Activated T-helper 17 cell treated with anti-CD3 and anti-CD28 coated beads, Interleukin-2, amount 50 U/mL, for 72 hours (primary cell): ENCODE data around the gene ASAP2. TPM values are rescaled to one million over a fixed set of nuclear protein-coding genes. Genes with fewer than 3 reads are reported as not detected.
"Not testable (repeated sequence)": the region's sequence is repeated elsewhere in the genome, so short reads cannot be mapped to it uniquely, and the experiment has no call there.

Experiments used
- ATAC-seq: fragments of 150-1000 bp; cut with Tn5 transposase; replicated peaks from 2 replicates; pipeline ENCODE4 v1.10.0; 2021; ENCODE audit warnings: mild to moderate bottlenecking, moderate library complexity
- H3K27ac Mint-ChIP-seq: one replicate; pipeline ENCODE4 v1.8.0; 2022; ENCODE audit warnings: mixed read lengths
- H3K27me3 Mint-ChIP-seq: one replicate; pipeline ENCODE4 v1.8.0; 2022; ENCODE audit warnings: mixed read lengths
- H3K36me3 Mint-ChIP-seq: one replicate; pipeline ENCODE4 v1.8.0; 2022; ENCODE audit warnings: low read depth, mild to moderate bottlenecking, mixed read lengths
- H3K4me1 Mint-ChIP-seq: one replicate; pipeline ENCODE4 v1.8.0; 2022; ENCODE audit warnings: mixed read lengths
- H3K4me3 Mint-ChIP-seq: one replicate; pipeline ENCODE4 v1.8.0; 2022; ENCODE audit warnings: mild to moderate bottlenecking, mixed read lengths
- H3K9me3 Mint-ChIP-seq: one replicate; pipeline ENCODE4 v1.8.0; 2022; ENCODE audit warnings: mixed read lengths
- total RNA-seq, 2 donors: library from RNA; stranded (reverse); gene quantifications; one replicate each; pipeline ENCODE4 v1.2.3, GENCODE V29; 2022

Gene ASAP2
- total RNA-seq, 2 donors from 2014 or later: 0.17 to 0.19 TPM

- peaks cover 3% of the 10 kb centered on the region for H3K4me1 Mint-ChIP-seq
- peaks cover 42% of the 10 kb centered on the region for H3K27me3 Mint-ChIP-seq
- no peak overlapping the region for H3K4me3 Mint-ChIP-seq
- no peaks in the 10 kb centered on the region for H3K36me3 Mint-ChIP-seq
- H3K27ac Mint-ChIP-seq: no peak overlapping the region
- H3K9me3 Mint-ChIP-seq: no peaks in the 10 kb centered on the region
- ATAC-seq: no peak
Measured at GRCh38 chr2:9212661-9213411, 6.2 kb downstream of the ASAP2 start.

GRCh38 chr2:9213477-9214051, 7.0 kb downstream of the ASAP2 start:
- peaks cover 39% of the 10 kb centered on the region for H3K27me3 Mint-ChIP-seq
- no peak overlapping the region for H3K27ac Mint-ChIP-seq
- no peaks in the 10 kb centered on the region for H3K36me3 Mint-ChIP-seq
- H3K4me3 Mint-ChIP-seq: no peak overlapping the region
- no peaks in the 10 kb centered on the region for H3K9me3 Mint-ChIP-seq
- no peaks in the 10 kb centered on the region for H3K4me1 Mint-ChIP-seq
- ATAC-seq: no peak

- no peaks in the 10 kb centered on the region for H3K36me3 Mint-ChIP-seq
- H3K4me1 Mint-ChIP-seq: no peaks in the 10 kb centered on the region
- no peak for ATAC-seq
- H3K4me3 Mint-ChIP-seq: no peak overlapping the region
- peaks cover 36% of the 10 kb centered on the region for H3K27me3 Mint-ChIP-seq
- H3K27ac Mint-ChIP-seq: no peak overlapping the region
- no peaks in the 10 kb centered on the region for H3K9me3 Mint-ChIP-seq
Measured at GRCh38 chr2:9214873-9215272, 8.3 kb downstream of the ASAP2 start.

GRCh38 chr2:9215680-9216079, 9.1 kb downstream of the ASAP2 start:
- ATAC-seq: no peak
- Mint-ChIP-seq H3K27me3 (peaks cover 33% of the 10 kb centered on the region), H3K4me3 (no peak overlapping the region), H3K36me3 (no peaks in the 10 kb centered on the region), H3K4me1 (no peaks in the 10 kb centered on the region), H3K9me3 (no peaks in the 10 kb centered on the region), H3K27ac (no peak overlapping the region)

- not testable (repeated sequence) for ATAC-seq, H3K27ac Mint-ChIP-seq, H3K4me3 Mint-ChIP-seq, H3K4me1 Mint-ChIP-seq, H3K9me3 Mint-ChIP-seq, H3K36me3 Mint-ChIP-seq
- H3K27me3 Mint-ChIP-seq: peaks cover 36% of the 10 kb centered on the region
Measured at GRCh38 chr2:9216143-9216542, 9.5 kb downstream of the ASAP2 start.

GRCh38 chr2:9217838-9218770, 11.5 kb downstream of the ASAP2 start:
- no peak overlapping the region for H3K4me3 Mint-ChIP-seq

GRCh38 chr2:9219027-9219445, 12.4 kb downstream of the ASAP2 start:
- H3K4me3 Mint-ChIP-seq: no peak overlapping the region
- ATAC-seq: no peak

More at GRCh38 chr2:9217838-9218770, 11.5 kb downstream of the ASAP2 start:
- Mint-ChIP-seq H3K27me3 (peaks cover 24% of the 10 kb centered on the region), H3K4me1 (no peaks in the 10 kb centered on the region), H3K9me3 (no peaks in the 10 kb centered on the region), H3K36me3 (no peaks in the 10 kb centered on the region), H3K27ac (no peak overlapping the region)
- no peak for ATAC-seq

GRCh38 chr2:9220201-9220600, 13.6 kb downstream of the ASAP2 start:
- no peak for ATAC-seq
- Mint-ChIP-seq H3K36me3 (no peaks in the 10 kb centered on the region), H3K27me3 (peaks cover 22% of the 10 kb centered on the region), H3K4me1 (no peaks in the 10 kb centered on the region), H3K27ac (no peak overlapping the region), H3K9me3 (no peaks in the 10 kb centered on the region), H3K4me3 (no peak overlapping the region)

More at GRCh38 chr2:9219027-9219445, 12.4 kb downstream of the ASAP2 start:
- no peaks in the 10 kb centered on the region for H3K9me3 Mint-ChIP-seq
- H3K4me1 Mint-ChIP-seq: no peaks in the 10 kb centered on the region
- no peaks in the 10 kb centered on the region for H3K36me3 Mint-ChIP-seq
- H3K27me3 Mint-ChIP-seq: peaks cover 20% of the 10 kb centered on the region
- H3K27ac Mint-ChIP-seq: no peak overlapping the region

GRCh38 chr2:9221223-9221622, 14.6 kb downstream of the ASAP2 start:
- Mint-ChIP-seq H3K27ac (no peak overlapping the region), H3K4me3 (no peak overlapping the region), H3K9me3 (no peaks in the 10 kb centered on the region), H3K27me3 (peaks cover 27% of the 10 kb centered on the region), H3K36me3 (no peaks in the 10 kb centered on the region), H3K4me1 (no peaks in the 10 kb centered on the region)
- no peak for ATAC-seq

GRCh38 chr2:9222239-9222892, 15.8 kb downstream of the ASAP2 start:
- Mint-ChIP-seq H3K9me3 (no peaks in the 10 kb centered on the region), H3K4me1 (no peaks in the 10 kb centered on the region), H3K27ac (no peak overlapping the region), H3K4me3 (no peak overlapping the region), H3K36me3 (no peaks in the 10 kb centered on the region), H3K27me3 (peaks cover 30% of the 10 kb centered on the region)
- no peak for ATAC-seq

- no peak overlapping the region for H3K27ac Mint-ChIP-seq
- peaks cover 34% of the 10 kb centered on the region for H3K27me3 Mint-ChIP-seq
- H3K9me3 Mint-ChIP-seq: no peaks in the 10 kb centered on the region
- no peaks in the 10 kb centered on the region for H3K36me3 Mint-ChIP-seq
- ATAC-seq: no peak
- no peaks in the 10 kb centered on the region for H3K4me1 Mint-ChIP-seq
- H3K4me3 Mint-ChIP-seq: no peak overlapping the region
Measured at GRCh38 chr2:9222893-9223287, 16.3 kb downstream of the ASAP2 start.

GRCh38 chr2:9225806-9226205, 19.2 kb downstream of the ASAP2 start:
- H3K4me3 Mint-ChIP-seq: no peak overlapping the region
- H3K4me1 Mint-ChIP-seq: no peaks in the 10 kb centered on the region
- no peak for ATAC-seq
- H3K36me3 Mint-ChIP-seq: no peaks in the 10 kb centered on the region
- no peak overlapping the region for H3K27ac Mint-ChIP-seq
- no peaks in the 10 kb centered on the region for H3K9me3 Mint-ChIP-seq
- peaks cover 33% of the 10 kb centered on the region for H3K27me3 Mint-ChIP-seq

- no peak for ATAC-seq
- Mint-ChIP-seq H3K36me3 (no peaks in the 10 kb centered on the region), H3K27me3 (peaks cover 37% of the 10 kb centered on the region), H3K27ac (no peak overlapping the region), H3K4me3 (no peak overlapping the region), H3K4me1 (no peaks in the 10 kb centered on the region), H3K9me3 (no peaks in the 10 kb centered on the region)
Measured at GRCh38 chr2:9226458-9227380, 20.1 kb downstream of the ASAP2 start.
